ENCODE measurements around the gene TUBGCP3. TPM values are rescaled to one million over a fixed set of nuclear protein-coding genes. Genes with fewer than 3 reads are reported as not detected.
A peak's percentile ranks its signal among the peaks of the same experiment; 100 is the strongest.

Gene TUBGCP3
- total and polyA plus RNA-seq, 12 donors, result 12.2 to 34.0 (median 21.5) TPM

DNA sequence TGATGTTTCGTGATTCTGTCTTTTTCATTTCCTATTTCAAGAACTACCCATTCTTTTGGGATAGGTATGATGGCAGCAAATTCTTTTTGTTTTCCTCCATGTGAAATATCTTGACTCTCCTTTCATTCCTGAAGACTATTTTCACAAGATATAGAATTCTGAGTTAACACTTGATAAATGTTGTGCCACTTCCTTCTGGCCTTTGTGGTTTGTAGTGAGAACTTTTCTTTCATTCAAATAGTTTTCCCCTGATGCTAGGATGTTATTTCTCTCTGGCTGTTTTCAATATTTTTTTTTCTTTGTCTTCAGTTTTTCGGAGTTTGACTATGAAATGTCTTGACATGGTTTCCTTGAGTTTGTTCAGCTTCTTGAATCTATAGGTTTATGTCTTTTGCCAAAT is 8.3 kb upstream of the TUBGCP3 start:
- 57 to 85% (median 75%) methylated on average over 2 of the region's 2 CpGs for WGBS, 4 donors
- Histone ChIP-seq H3K36me3 (replicated peaks in 1 of 2) (no peaks in the 10 kb centered on the region), H3K4me1 (replicated peaks in 1 of 2) (no peaks in the 10 kb centered on the region), H3K9me3 (replicated peaks in 1 of 3) (no peaks in the 10 kb centered on the region), H3K27me3 (peaks cover 4% of the 10 kb centered on the region), H3K27ac (no peak overlapping the region), H3K4me3 (no peak overlapping the region)
- intact Hi-C loops (cut with DNase I), result no loop called here
- no peak for DNase-seq
- TF ChIP-seq, protein P1, sequence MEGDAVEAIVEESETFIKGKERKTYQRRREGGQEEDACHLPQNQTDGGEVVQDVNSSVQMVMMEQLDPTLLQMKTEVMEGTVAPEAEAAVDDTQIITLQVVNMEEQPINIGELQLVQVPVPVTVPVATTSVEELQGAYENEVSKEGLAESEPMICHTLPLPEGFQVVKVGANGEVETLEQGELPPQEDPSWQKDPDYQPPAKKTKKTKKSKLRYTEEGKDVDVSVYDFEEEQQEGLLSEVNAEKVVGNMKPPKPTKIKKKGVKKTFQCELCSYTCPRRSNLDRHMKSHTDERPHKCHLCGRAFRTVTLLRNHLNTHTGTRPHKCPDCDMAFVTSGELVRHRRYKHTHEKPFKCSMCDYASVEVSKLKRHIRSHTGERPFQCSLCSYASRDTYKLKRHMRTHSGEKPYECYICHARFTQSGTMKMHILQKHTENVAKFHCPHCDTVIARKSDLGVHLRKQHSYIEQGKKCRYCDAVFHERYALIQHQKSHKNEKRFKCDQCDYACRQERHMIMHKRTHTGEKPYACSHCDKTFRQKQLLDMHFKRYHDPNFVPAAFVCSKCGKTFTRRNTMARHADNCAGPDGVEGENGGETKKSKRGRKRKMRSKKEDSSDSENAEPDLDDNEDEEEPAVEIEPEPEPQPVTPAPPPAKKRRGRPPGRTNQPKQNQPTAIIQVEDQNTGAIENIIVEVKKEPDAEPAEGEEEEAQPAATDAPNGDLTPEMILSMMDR (IDR thresholded peaks at IDR 0.05), result no peak
- no peak for TF ChIP-seq POLR2A (IDR thresholded peaks at IDR 0.05)

DNA sequence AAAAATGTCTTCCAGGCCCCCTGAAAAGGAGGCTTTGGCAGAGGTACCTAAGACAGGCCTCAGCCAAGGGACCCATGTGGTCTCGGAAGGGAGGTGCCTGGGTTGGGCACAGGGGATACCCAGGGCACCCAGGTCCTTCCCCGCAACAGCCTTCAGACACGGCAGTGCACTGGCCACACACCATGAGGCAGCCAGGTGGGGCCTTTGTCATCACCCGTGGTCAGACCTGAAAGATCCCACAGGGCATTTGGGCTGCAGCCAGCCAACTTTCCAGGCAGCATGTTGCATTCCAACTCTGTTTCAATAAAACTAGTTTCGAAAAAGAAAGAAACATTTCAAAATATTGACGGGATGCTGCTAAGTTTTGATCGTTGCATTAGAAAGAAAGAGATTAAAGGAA is 4.7 kb upstream of the TUBGCP3 start:
- 86 to 91% (median 87%) methylated on average over 5 to 7 of the region's 7 CpGs for WGBS, 4 donors
- intact Hi-C loops (cut with DNase I), result no loop called here
- H3K27ac ChIP-seq, result no peak overlapping the region

DNA sequence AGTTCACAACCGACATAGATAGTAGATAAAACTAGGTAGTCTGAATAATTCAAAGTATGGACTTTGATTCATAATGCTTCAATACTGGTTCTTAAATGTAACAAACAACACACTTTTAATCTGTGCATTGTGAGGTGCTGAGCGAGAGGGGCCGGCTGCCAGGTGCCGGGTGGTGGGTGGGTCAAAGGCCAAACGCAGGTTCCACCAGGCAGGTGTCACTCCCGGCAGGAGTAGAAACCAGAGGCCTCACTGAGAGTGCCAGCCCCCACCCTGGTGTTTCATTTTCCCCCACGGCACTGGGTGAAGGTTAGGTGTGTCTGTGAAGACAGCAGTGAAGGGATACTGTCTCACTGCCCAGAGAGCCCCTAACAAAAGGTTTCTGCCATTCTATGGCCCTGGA is 4.2 kb upstream of the TUBGCP3 start:
- H3K27me3 ChIP-seq, result no peaks in the 10 kb centered on the region
- WGBS, 4 donors, result 82 to 91% (median 88%) methylated on average over 6 to 7 of the region's 7 CpGs
- intact Hi-C loops (cut with DNase I), result no loop called here

More for the DNA sequence above, 4.7 kb upstream of the TUBGCP3 start:
- H3K9me3 ChIP-seq (replicated peaks in 1 of 3), result no peaks in the 10 kb centered on the region
- H3K4me3 ChIP-seq, result no peak overlapping the region
- H3K27me3 ChIP-seq, result no peaks in the 10 kb centered on the region
- TF ChIP-seq, protein P1 (IDR thresholded peaks at IDR 0.05), result no peak
- no peak for TF ChIP-seq POLR2A (IDR thresholded peaks at IDR 0.05)
- DNase-seq, result no peak
- peaks cover 5 to 6% of the 10 kb centered on the region in 2 donors for H3K4me1 ChIP-seq (replicated peaks in 1 of 2)
- no peaks in the 10 kb centered on the region for H3K36me3 ChIP-seq (replicated peaks in 1 of 2)

DNA sequence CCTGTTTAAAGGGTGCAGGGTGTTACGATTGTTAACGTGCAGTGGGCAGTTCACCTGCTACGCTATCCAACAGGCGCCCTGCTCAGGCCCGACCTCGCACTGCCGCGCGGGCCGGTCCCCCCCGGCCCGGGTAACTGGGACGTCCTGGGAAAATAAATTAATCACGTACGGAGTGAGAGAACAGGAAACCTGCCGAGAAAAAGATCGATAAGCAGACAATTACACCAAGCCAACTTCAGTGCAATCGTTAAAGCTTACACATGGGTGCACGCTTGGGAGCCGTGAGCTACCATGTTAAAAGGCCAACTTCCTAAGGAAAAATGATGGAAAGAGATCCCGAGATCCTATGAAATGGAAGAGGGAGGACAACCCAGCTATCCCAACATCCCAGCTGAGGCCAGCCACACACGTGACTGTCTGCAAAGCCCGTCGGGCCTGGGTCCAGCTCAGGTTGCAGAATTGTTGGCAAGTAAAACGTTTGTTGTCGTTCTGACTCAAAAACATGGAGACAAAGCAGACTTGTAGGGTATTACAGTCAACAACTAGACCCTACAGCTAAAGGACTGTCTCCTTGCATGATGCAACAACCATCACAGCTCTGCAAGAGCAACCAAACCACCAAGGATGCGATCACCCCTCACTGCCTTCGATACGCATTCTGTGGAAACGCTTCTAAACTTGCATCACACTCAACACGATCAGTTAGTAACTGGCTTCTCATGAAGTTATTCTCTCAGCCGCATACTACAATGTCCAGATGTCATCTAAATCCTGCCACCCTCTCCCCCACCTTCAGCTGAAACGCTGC is 741 bp upstream of the TUBGCP3 start:
- no peaks in the 10 kb centered on the region for H3K27me3 ChIP-seq
- H3K9me3 ChIP-seq (replicated peaks in 1 of 3), result no peaks in the 10 kb centered on the region
- peak overlapping the region in 2 of 4 donors; percentile 77 to 91 for H3K4me3 ChIP-seq
- intact Hi-C loops (cut with DNase I), result no loop called here
- H3K4me1 ChIP-seq (replicated peaks in 1 of 2), result peaks cover 12 to 25% of the 10 kb centered on the region in 2 donors
- H3K36me3 ChIP-seq (replicated peaks in 1 of 2), result no peaks in the 10 kb centered on the region
- no peak for DNase-seq
- H3K27ac ChIP-seq, result peak overlapping the region; percentile 84 to 98 (median 95)
- TF ChIP-seq POLR2A (IDR thresholded peaks at IDR 0.05), result no peak
- TF ChIP-seq, protein P1 (IDR thresholded peaks at IDR 0.05), result no peak
- WGBS, 4 donors, result 64 to 75% (median 71%) methylated on average over 33 of the region's 33 CpGs

More for the DNA sequence above, 4.2 kb upstream of the TUBGCP3 start:
- no peak overlapping the region for H3K4me3 ChIP-seq
- no peaks in the 10 kb centered on the region for H3K36me3 ChIP-seq (replicated peaks in 1 of 2)
- DNase-seq, result no peak
- TF ChIP-seq POLR2A (IDR thresholded peaks at IDR 0.05), result no peak
- TF ChIP-seq, protein P1 (IDR thresholded peaks at IDR 0.05), result no peak
- no peak overlapping the region for H3K27ac ChIP-seq
- no peaks in the 10 kb centered on the region for H3K9me3 ChIP-seq (replicated peaks in 1 of 3)
- H3K4me1 ChIP-seq (replicated peaks in 1 of 2), result peaks cover 6% of the 10 kb centered on the region in 2 donors
